ENCODE results near the gene IKZF3. TPM values are rescaled to one million over a fixed set of nuclear protein-coding genes. Genes with fewer than 3 reads are reported as not detected.
"Not testable (repeated sequence)": the region's sequence is repeated elsewhere in the genome, so short reads cannot be mapped to it uniquely, and the experiment has no call there.

IKZF3 gene
- total RNA-seq, 2 donors from 2014 or later, result 1.6 TPM

GRCh38 chr17:39711851-39712250 lies 152.3 kb downstream of the IKZF3 start:
- intact Hi-C loops (cut with DNase I), result no loop called here

GRCh38 chr17:39711071-39711470 lies 153.0 kb downstream of the IKZF3 start:
- intact Hi-C loops (cut with DNase I), result not testable (repeated sequence)

More at GRCh38 chr17:39711851-39712250, 152.3 kb downstream of the IKZF3 start:
- DNase-seq (ENCODE audit: low spot score), result no peak

GRCh38 chr17:39709998-39710964 lies 153.8 kb downstream of the IKZF3 start:
- no peak for DNase-seq (ENCODE audit: low spot score)
- intact Hi-C loops (cut with DNase I), result loop anchor here in 1 of 2 donors (1.0 kb wide), 1 partner anchor 21 kb away; no protein-coding TSS in a partner anchor

More at GRCh38 chr17:39711071-39711470, 153.0 kb downstream of the IKZF3 start:
- DNase-seq (ENCODE audit: low spot score), result not testable (repeated sequence)

GRCh38 chr17:39709319-39709997 lies 154.7 kb downstream of the IKZF3 start:
- intact Hi-C loops (cut with DNase I), result no loop called here
- no peak for DNase-seq (ENCODE audit: low spot score)

Small RNA genes lying within 50 kb of the gene (microRNA-seq; reads per million reads assigned to microRNA genes)
- 0.78 to 2.6 reads per million in 2 donors for gene MIR4728 (ENCODE audit: borderline microRNAs expressed in 2 of 2)

Other genes with a start within 250 kb of the IKZF3 start
- gene PPP1R1B, start 237.4 kb downstream of the IKZF3 start, total RNA-seq, result 1 to 10 TPM in 1 of 2 donors, under 1 TPM in 1; 0.38 to 2.3 TPM
- 10 to 100 TPM; 32.8 to 35.4 TPM for gene STARD3, start 227.2 kb downstream of the IKZF3 start, total RNA-seq
- gene TCAP, start 199.0 kb downstream of the IKZF3 start, total RNA-seq, result 1 to 10 TPM in 1 of 2 donors, under 1 TPM in 1; 0.81 to 1.0 TPM
- gene PNMT, start 195.9 kb downstream of the IKZF3 start, total RNA-seq, result 1 to 10 TPM in 1 of 2 donors, under 1 TPM in 1; 0.62 to 3.1 TPM
- gene PGAP3, start 176.3 kb downstream of the IKZF3 start, total RNA-seq, result 10 to 100 TPM; 12.0 to 12.3 TPM
- gene ERBB2, start 164.2 kb downstream of the IKZF3 start, total RNA-seq, result 10 to 100 TPM; 33.0 to 42.8 TPM
- 10 to 100 TPM; 27.4 to 33.6 TPM for gene MIEN1, start 133.8 kb downstream of the IKZF3 start, total RNA-seq
- not detected for gene GRB7, start 126.4 kb downstream of the IKZF3 start, total RNA-seq
- gene ZPBP2, start 3.9 kb upstream of the IKZF3 start, total RNA-seq, result not detected
- gene GSDMB, start 54.3 kb upstream of the IKZF3 start, total RNA-seq, result 1 to 10 TPM; 4.2 to 6.0 TPM
- 10 to 100 TPM; 32.1 to 43.2 TPM for gene ORMDL3, start 63.3 kb upstream of the IKZF3 start, total RNA-seq
- not detected for gene LRRC3C, start 63.4 kb upstream of the IKZF3 start, total RNA-seq
- under 1 TPM; 0.19 to 0.57 TPM for gene GSDMA, start 98.7 kb upstream of the IKZF3 start, total RNA-seq
- 10 to 100 TPM; 57.6 to 65.5 TPM for gene PSMD3, start 116.5 kb upstream of the IKZF3 start, total RNA-seq
- gene CSF3, start 151.1 kb upstream of the IKZF3 start, total RNA-seq, result 10 to 100 TPM in 1 of 2 donors, under 1 TPM in 1; 0.69 to 15.3 TPM
- 10 to 100 TPM; 46.2 to 53.2 TPM for gene MED24, start 190.1 kb upstream of the IKZF3 start, total RNA-seq
- 10 to 100 TPM; 50.8 to 65.8 TPM for gene THRA, start 198.7 kb upstream of the IKZF3 start, total RNA-seq
- 10 to 100 TPM; 20.2 to 24.2 TPM for gene NR1D1, start 236.3 kb upstream of the IKZF3 start, total RNA-seq